ENCODE measurements around the gene DNA2. TPM values are rescaled to one million over a fixed set of nuclear protein-coding genes. Genes with fewer than 3 reads are reported as not detected.

DNA2 gene
- total and polyA plus RNA-seq, 8 donors = 0.31 to 16.3 (median 5.7) TPM

DNA sequence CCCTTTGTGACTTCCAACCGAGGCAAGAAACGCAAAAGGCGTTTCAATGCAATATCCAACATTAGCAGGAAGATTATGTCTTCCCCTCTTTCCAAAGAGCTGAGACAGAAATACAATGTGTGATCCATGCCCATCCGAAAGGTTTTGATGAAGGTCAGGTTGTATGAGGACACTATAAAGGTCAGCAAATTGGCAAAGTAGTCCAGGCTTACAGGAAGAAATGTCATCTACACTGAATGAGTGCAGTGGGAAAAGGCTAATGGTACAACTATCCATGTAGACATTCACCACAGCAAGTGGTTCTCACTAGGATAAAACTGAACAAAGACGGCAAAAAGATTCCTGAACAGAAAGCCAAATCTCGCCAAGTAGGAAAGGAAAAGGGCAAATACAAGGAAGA, 27.8 kb upstream of the DNA2 start:
- no peaks in the 10 kb centered on the region for H3K9me3 ChIP-seq
- intact Hi-C loops (cut with DNase I; ENCODE audit: low total_unique reads) = no loop called here
- H3K27me3 ChIP-seq = no peaks in the 10 kb centered on the region
- H3K27ac ChIP-seq = no peak overlapping the region
- no peak for DNase-seq
- 93 to 97% (median 96%) methylated on average over 6 of the region's 6 CpGs for WGBS, 5 donors
- TF ChIP-seq, protein P1, sequence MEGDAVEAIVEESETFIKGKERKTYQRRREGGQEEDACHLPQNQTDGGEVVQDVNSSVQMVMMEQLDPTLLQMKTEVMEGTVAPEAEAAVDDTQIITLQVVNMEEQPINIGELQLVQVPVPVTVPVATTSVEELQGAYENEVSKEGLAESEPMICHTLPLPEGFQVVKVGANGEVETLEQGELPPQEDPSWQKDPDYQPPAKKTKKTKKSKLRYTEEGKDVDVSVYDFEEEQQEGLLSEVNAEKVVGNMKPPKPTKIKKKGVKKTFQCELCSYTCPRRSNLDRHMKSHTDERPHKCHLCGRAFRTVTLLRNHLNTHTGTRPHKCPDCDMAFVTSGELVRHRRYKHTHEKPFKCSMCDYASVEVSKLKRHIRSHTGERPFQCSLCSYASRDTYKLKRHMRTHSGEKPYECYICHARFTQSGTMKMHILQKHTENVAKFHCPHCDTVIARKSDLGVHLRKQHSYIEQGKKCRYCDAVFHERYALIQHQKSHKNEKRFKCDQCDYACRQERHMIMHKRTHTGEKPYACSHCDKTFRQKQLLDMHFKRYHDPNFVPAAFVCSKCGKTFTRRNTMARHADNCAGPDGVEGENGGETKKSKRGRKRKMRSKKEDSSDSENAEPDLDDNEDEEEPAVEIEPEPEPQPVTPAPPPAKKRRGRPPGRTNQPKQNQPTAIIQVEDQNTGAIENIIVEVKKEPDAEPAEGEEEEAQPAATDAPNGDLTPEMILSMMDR (IDR thresholded peaks at IDR 0.05) = no peak
- TF ChIP-seq POLR2AphosphoS5 (IDR thresholded peaks at IDR 0.05) = no peak
- TF ChIP-seq POLR2A (IDR thresholded peaks at IDR 0.05) = no peak
- TF ChIP-seq EP300 (IDR thresholded peaks at IDR 0.05) = no peak
- no peak overlapping the region for H3K4me3 ChIP-seq
- H3K4me1 ChIP-seq = no peaks in the 10 kb centered on the region
- H3K36me3 ChIP-seq = peaks cover 19 to 94% (median 87%) of the 10 kb centered on the region in 4 donors

DNA sequence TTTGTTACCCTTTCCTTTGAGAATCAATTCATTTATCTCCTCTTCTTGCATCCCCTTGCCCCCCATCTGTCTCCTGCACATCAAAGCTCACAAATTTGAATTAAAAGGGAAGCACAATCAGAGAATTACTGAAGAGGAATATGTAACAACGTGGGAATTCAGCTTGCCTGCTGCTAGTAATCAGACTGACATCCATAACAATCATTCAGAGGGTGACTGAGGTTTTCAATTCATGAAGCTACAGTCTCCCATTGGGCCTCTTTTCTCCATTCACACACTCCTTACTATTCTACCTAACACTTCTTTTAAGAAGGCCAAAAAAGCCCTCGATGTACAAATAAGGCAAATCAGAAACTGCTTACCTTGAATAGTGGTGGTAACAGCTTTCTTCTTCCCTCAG, 24.3 kb upstream of the DNA2 start:
- 33 to 49% (median 36%) methylated on average over 2 of the region's 2 CpGs for WGBS, 5 donors
- DNase-seq = no peak
- intact Hi-C loops (cut with DNase I; ENCODE audit: low total_unique reads) = no loop called here
- no peaks in the 10 kb centered on the region for H3K9me3 ChIP-seq
- no peaks in the 10 kb centered on the region for H3K27me3 ChIP-seq
- no peak overlapping the region for H3K27ac ChIP-seq
- no peaks in the 10 kb centered on the region for H3K4me1 ChIP-seq
- H3K4me3 ChIP-seq = no peak overlapping the region
- peaks cover 24 to 96% (median 95%) of the 10 kb centered on the region in 4 donors for H3K36me3 ChIP-seq
- TF ChIP-seq, protein P1 (IDR thresholded peaks at IDR 0.05) = no peak
- TF ChIP-seq POLR2A (IDR thresholded peaks at IDR 0.05) = no peak
- TF ChIP-seq POLR2AphosphoS5 (IDR thresholded peaks at IDR 0.05) = no peak
- no peak for TF ChIP-seq EP300 (IDR thresholded peaks at IDR 0.05)

DNA sequence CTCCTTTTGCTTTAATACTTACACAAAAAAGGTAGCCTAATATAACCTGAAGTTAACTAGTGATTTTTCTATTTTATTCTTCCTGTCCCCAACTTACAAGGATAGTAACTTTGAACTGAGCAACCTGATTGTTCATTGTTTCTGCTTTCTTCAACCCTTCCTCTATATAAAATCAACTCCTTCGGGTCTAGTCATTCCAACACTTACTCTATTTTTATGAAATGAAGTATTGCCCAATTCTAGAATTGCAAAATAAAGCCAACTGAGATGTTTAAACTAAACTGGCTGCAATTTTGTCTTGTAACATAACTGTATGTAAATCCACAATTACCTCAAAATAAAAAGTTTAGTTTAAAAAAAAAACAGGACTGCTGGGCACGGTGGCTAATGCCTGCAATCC, 20.3 kb upstream of the DNA2 start:
- H3K27ac ChIP-seq = no peak overlapping the region
- no peaks in the 10 kb centered on the region for H3K27me3 ChIP-seq
- H3K36me3 ChIP-seq = peaks cover 28 to 98% (median 97%) of the 10 kb centered on the region in 4 donors
- H3K9me3 ChIP-seq = no peaks in the 10 kb centered on the region
- no peaks in the 10 kb centered on the region for H3K4me1 ChIP-seq
- intact Hi-C loops (cut with DNase I; ENCODE audit: low total_unique reads) = no loop called here
- 76 to 90% (median 86%) methylated on average over 2 of the region's 2 CpGs for WGBS, 5 donors
- no peak for TF ChIP-seq EP300 (IDR thresholded peaks at IDR 0.05)
- no peak for TF ChIP-seq POLR2A (IDR thresholded peaks at IDR 0.05)
- TF ChIP-seq, protein P1 (IDR thresholded peaks at IDR 0.05) = no peak
- no peak for DNase-seq
- no peak overlapping the region for H3K4me3 ChIP-seq

DNA sequence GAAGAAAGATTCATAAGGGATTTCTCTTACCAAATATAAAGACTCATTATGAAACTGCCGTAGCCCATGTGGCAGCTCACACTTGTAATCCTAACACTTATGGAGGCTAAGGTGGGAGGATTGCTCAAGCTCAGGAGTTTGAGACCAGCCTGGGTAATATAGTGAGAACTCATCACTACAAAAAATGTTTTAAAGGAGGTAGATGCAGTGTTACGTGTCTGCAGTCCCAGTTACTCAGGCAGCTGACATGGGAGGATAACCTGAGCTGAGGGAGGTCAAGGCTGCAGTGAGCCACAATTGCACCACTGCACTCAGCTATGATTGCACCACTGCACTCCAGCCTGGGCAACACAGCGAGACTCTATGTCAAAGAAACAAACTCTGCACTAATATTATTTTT, 18.1 kb upstream of the DNA2 start:
- Histone ChIP-seq H3K36me3 (peaks cover 48 to 99% (median 98%) of the 10 kb centered on the region in 4 donors), H3K4me3 (no peak overlapping the region), H3K9me3 (no peaks in the 10 kb centered on the region), H3K4me1 (no peaks in the 10 kb centered on the region), H3K27me3 (no peaks in the 10 kb centered on the region), H3K27ac (no peak overlapping the region)
- TF ChIP-seq, protein P1 (IDR thresholded peaks at IDR 0.05) = no peak
- TF ChIP-seq POLR2AphosphoS5 (IDR thresholded peaks at IDR 0.05) (no peak), EP300 (IDR thresholded peaks at IDR 0.05) (no peak), POLR2A (IDR thresholded peaks at IDR 0.05) (no peak)
- WGBS, 5 donors = 88 to 97% (median 95%) methylated on average over 3 of the region's 3 CpGs
- no peak for DNase-seq
- intact Hi-C loops (cut with DNase I; ENCODE audit: low total_unique reads) = no loop called here

Measured in stomach (tissue), 9 donors.